Liver (tissue), 3 donors: ENCODE measurements around the gene ZKSCAN1.

ENCODE experiments used
- CTCF ChIP-seq: fragments of 150-350 bp; IDR thresholded peaks from 2 replicates; pipeline ENCODE4 v1.5.1; 2017; ENCODE audit warnings: improper control_type of control experiment, low read depth, low read length; ENCODE audit not compliant: missing input control
- EGR1 ChIP-seq, 2 donors: IDR thresholded peaks; 2 replicates each; pipeline ENCODE4 v1.6.1; 2016 to 2018; ENCODE audit warnings: antibody characterized with exemption in 2 of 2, low read depth in 2 of 2
- RAD21 ChIP-seq, 2 donors: IDR thresholded peaks; 2 replicates each; pipeline ENCODE4 v1.6.1; 2016; ENCODE audit warnings: antibody characterized with exemption in 2 of 2, mild to moderate bottlenecking in 2 of 2
- REST ChIP-seq: IDR thresholded peaks from 2 replicates; pipeline ENCODE4 v1.6.1; 2016; ENCODE audit warnings: antibody characterized with exemption, mild to moderate bottlenecking
- RXRA ChIP-seq, 2 donors: IDR thresholded peaks; 2 replicates each; pipeline ENCODE4 v1.6.1; 2017 to 2018; ENCODE audit warnings: antibody characterized with exemption in 2 of 2, mild to moderate bottlenecking in 1 of 2
- TAF1 ChIP-seq: conservative IDR thresholded peaks from 2 replicates; pipeline ENCODE4 v1.6.1; 2016; ENCODE audit warnings: antibody characterized with exemption, mild to moderate bottlenecking
- YY1 ChIP-seq: IDR thresholded peaks from 2 replicates; pipeline ENCODE4 v1.6.1; 2016; ENCODE audit warnings: antibody characterized with exemption, mild to moderate bottlenecking
- ZBTB33 ChIP-seq: IDR thresholded peaks from 2 replicates; pipeline ENCODE4 v1.6.1; 2016; ENCODE audit warnings: antibody characterized with exemption
- TF ChIP-seq, protein P1 (sequence below): IDR thresholded peaks from 2 replicates; pipeline ENCODE4 v1.6.1; 2016; ENCODE audit warnings: antibody characterized with exemption
- donor health status: healthy.
- donor health status: healthy.

DNA sequence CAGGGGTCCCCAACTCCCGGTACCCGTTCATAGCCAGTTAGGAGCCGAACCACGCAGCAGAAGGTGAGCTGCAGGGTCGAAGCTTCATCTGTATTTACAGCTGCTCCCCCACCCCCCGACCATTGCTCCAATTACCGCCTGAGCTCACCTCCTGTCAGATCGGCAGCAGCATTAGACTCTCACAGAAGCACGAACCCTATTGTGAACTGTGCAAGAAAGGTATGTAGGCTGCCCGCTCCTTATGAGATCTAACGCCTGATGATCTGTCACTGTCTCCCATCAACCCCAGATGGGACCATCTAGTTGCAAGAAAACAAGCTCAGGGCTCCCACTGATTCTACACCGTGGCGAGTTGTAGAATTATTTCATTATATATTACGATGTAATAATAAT is 24.9 kb upstream of the ZKSCAN1 start:
- TF ChIP-seq CTCF (no peak), ZBTB33 (no peak), EGR1 (IDR thresholded peaks at IDR 0.05; ENCODE audit: low read depth in 2 of 2) (no peak), REST (no peak), RAD21 (IDR thresholded peaks at IDR 0.05) (no peak), RXRA (IDR thresholded peaks at IDR 0.05) (no peak), YY1 (no peak), TAF1 (no peak)
- TF ChIP-seq, protein P1, sequence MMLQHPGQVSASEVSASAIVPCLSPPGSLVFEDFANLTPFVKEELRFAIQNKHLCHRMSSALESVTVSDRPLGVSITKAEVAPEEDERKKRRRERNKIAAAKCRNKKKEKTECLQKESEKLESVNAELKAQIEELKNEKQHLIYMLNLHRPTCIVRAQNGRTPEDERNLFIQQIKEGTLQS = no peak
